SJCRH30 (cell line): ENCODE measurements around the gene IZUMO4. TPM values are rescaled to one million over a fixed set of nuclear protein-coding genes. Genes with fewer than 3 reads are reported as not detected.
A peak's percentile ranks its signal among the peaks of the same experiment; 100 is the strongest.
"Not testable (repeated sequence)": the region's sequence is repeated elsewhere in the genome, so short reads cannot be mapped to it uniquely, and the experiment has no call there.

Experiments
- DNase-seq, 2 experiments: peaks; one replicate each; pipeline ENCODE4 v3.0.0-alpha.2; 2015 to 2020
- H3K27ac ChIP-seq: fragments of 250-450 bp; sonication (Bioruptor Pico); 2 replicates; pipeline ENCODE4 v1.5.1; 2020; ENCODE audit warnings: mild to moderate bottlenecking, moderate library complexity
- H3K27me3 ChIP-seq: fragments of 250-450 bp; sonication (Bioruptor Pico); 2 replicates; pipeline ENCODE4 v1.5.1; 2020; ENCODE audit warnings: mild to moderate bottlenecking, moderate library complexity
- H3K36me3 ChIP-seq: fragments of 250-450 bp; sonication (Bioruptor Pico); 2 replicates; pipeline ENCODE4 v1.5.1; 2020; ENCODE audit warnings: mild to moderate bottlenecking, moderate library complexity
- H3K4me1 ChIP-seq: fragments of 250-450 bp; sonication (Bioruptor Pico); 2 replicates; pipeline ENCODE4 v1.5.1; 2020; ENCODE audit warnings: mild to moderate bottlenecking, moderate library complexity
- H3K4me3 ChIP-seq: fragments of 250-450 bp; sonication (Bioruptor Pico); 2 replicates; pipeline ENCODE4 v1.5.1; 2020; ENCODE audit warnings: mild to moderate bottlenecking, moderate library complexity
- H3K9me3 ChIP-seq: fragments of 250-450 bp; sonication (Bioruptor Pico); replicated peaks from 2 replicates; pipeline ENCODE4 v1.5.1; 2020; ENCODE audit warnings: mild to moderate bottlenecking, moderate library complexity
- total RNA-seq: library from RNA; depleted of rRNA; stranded (reverse); fragments of >200 nt; shearing (Covaris generic); gene quantifications from 2 replicates; pipeline ENCODE4 v1.2.3, GENCODE V29; 2014

IZUMO4 gene
- total RNA-seq, 1 experiment from 2014 or later = 0.38 TPM

DNA sequence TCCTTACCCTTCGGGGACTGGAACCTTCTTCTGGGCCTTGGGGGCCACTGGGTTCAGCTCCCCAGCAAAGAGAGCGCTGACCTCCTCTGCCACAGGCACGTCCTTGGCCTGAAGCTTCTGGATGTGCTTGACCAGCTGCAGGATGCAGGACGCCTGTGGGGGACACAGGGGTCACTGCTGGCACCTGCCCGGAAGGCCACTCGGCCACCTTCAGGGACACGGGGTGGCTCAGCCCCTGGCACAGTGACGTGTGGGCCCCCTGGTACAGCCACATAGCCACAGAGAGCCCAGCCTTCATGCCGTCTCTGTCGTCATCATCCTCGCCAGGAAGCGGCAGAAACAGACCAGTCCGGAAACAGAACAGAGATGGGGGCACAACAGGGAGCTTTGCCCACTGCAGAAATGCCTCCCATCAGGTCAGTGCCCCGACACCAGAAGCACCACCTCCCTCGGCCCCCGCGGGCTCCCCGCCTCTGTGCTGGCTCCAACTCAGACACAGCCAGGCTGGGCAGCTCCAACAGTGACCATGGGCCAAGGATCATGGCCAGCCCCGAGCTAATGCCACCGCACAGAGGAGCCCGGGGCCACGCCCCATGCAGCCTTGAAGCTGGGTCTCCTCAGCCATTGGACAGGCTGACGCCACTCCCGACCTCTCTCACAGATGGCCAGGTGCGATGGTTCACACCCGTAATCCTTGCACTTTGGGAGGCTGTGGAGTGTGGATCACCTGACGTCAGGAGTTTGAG lies 20.7 kb downstream of the IZUMO4 start:
- no peak for DNase-seq
- Histone ChIP-seq H3K27me3 (no peaks in the 10 kb centered on the region), H3K4me1 (no peaks in the 10 kb centered on the region), H3K4me3 (no peak overlapping the region), H3K9me3 (no peaks in the 10 kb centered on the region), H3K36me3 (peaks cover 70% of the 10 kb centered on the region), H3K27ac (no peak overlapping the region)

DNA sequence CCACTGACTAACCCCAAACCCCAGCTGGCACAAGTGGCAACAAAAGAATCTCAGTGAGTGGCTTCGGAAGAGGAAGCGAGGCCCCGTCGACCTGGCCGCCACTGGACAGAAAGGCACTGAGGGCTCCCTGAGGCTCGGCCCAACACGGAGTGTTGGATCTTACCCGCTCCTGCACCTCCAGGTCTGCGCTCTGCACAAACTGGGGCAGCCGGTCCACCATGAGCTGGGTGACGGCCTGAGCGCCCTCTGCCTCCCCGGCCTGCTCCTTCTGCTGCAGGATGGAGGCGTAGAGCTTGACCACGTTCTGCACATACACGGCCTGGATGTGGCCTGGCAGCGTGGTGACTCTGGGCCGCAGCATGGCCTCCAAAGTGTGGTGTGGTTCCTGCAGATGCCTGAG lies 21.7 kb downstream of the IZUMO4 start:
- Histone ChIP-seq H3K4me3 (no peak overlapping the region), H3K36me3 (peaks cover 73% of the 10 kb centered on the region), H3K27ac (no peak overlapping the region), H3K4me1 (no peaks in the 10 kb centered on the region), H3K9me3 (no peaks in the 10 kb centered on the region), H3K27me3 (no peaks in the 10 kb centered on the region)
- no peak for DNase-seq

DNA sequence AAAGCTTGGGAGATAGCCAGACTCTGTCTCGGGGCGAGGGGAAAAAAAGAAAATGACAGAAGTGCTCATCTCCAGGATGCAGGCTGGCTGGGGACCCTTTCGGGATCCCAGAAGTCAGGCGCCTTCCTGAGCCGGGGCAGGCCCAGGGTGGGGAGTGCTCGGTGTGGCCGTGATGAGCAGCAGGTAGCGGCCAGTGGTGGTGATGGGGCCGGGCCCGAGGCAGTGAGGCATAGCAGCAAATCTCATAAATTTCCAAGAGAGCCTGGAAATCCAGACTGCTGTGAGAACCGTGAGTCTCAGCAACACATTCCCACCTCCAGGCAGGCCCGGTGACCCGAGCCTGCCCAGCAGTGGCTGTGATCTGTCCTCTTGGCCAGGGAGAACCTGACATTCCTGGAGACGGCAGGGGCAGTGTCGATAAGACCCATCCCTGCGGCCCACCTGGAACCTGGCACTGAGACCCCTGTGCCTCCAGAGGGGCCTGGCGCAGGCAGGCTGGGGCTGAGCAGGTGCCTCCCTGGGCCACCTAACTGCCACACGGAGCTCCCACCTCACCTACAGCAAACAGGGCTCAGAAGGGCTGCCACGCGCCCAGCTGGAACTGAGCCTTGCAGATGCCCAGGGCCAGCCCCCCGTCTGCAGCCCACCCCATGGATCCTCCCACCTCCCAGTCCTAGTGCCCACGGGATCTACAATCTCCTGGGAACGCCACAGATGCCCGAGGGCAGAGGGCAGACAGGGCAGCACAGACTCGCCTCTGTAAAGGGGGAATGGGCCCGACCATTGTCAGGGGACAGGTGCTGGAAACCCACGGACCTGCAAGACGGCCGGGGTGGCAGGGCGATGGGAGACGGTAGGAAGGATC lies 23.4 kb downstream of the IZUMO4 start:
- no peaks in the 10 kb centered on the region for H3K27me3 ChIP-seq
- H3K9me3 ChIP-seq = no peaks in the 10 kb centered on the region
- no peak overlapping the region for H3K4me3 ChIP-seq
- no peak for DNase-seq
- peaks cover 70% of the 10 kb centered on the region for H3K36me3 ChIP-seq
- no peak overlapping the region for H3K27ac ChIP-seq
- H3K4me1 ChIP-seq = no peaks in the 10 kb centered on the region

DNA sequence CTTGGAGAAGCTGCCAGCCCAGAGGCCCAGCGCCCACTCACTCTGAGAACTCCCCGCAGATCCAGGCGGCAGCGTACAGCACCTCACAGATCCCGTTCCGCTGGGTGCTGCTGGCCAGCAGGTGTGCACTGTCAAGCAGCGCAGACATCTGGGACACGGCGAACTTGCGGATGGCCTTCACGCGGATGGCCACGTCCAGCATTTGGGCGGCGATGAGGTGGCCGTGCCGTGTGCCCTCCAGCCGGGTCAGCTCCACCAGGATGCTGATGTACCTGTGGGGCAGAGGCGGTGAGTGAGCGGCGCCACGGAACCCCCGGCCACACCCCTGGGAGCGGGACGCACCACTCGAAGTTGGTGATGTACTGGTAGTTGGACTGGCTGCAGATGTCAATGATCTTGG lies 24.1 kb downstream of the IZUMO4 start:
- no peak for DNase-seq
- peaks cover 67% of the 10 kb centered on the region for H3K36me3 ChIP-seq
- no peaks in the 10 kb centered on the region for H3K9me3 ChIP-seq
- H3K4me1 ChIP-seq = no peaks in the 10 kb centered on the region
- H3K27ac ChIP-seq = no peak overlapping the region
- H3K4me3 ChIP-seq = no peak overlapping the region
- no peaks in the 10 kb centered on the region for H3K27me3 ChIP-seq

DNA sequence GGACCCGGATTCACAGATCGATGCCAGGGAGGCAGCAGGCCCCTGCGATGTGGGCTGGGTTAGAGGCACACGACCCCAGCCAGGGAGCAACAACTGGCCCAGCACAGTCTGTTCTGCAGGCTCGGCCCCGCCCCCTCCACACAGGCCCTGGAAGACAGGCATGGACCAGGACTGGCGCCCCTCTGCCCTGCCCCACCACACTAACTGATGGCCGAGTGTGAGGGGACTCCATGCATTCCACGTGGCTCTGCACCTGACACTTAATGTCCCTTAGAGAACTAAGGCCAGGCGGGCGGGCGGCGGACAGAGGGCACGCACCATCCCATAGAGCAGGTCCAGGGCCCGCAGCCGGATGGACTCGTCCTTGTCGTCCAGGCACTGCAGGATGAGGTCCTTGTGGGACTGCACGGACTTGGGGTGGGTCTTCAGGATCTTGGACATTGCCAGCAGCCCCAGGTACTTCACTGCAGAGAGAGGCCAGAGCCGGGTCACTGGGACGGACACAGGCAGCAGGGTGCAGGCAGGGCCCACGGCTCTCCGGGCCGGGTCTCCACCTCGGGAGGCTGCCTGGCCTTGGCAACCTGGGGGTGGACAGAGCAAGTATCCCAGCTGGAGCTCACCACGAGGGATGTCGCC lies 24.8 kb downstream of the IZUMO4 start:
- H3K4me3 ChIP-seq = no peak overlapping the region
- no peaks in the 10 kb centered on the region for H3K9me3 ChIP-seq
- H3K36me3 ChIP-seq = peaks cover 65% of the 10 kb centered on the region
- DNase-seq = no peak
- no peak overlapping the region for H3K27ac ChIP-seq
- no peaks in the 10 kb centered on the region for H3K4me1 ChIP-seq
- H3K27me3 ChIP-seq = no peaks in the 10 kb centered on the region

DNA sequence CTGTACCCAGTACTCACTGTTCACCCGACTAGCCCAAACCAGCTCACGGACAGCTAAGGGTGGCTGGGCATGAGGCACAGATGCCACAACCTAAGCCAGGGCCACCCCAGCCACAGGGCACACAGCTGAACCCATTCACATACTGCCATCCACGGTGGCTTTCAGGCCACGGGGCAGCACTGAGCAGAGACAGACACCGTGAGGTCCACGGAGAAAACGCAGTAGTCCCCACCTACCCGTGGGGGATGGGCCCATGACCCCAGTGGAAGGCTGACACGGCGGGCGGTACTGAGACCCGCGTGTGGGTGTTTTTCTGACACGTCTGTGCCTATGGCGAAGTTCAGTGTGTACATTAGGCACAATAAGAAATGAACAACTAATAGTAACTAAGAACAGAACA lies 25.5 kb downstream of the IZUMO4 start:
- H3K9me3 ChIP-seq = no peaks in the 10 kb centered on the region
- H3K4me3 ChIP-seq = no peak overlapping the region
- H3K27me3 ChIP-seq = no peaks in the 10 kb centered on the region
- H3K4me1 ChIP-seq = no peaks in the 10 kb centered on the region
- H3K27ac ChIP-seq = no peak overlapping the region
- no peak for DNase-seq
- peaks cover 66% of the 10 kb centered on the region for H3K36me3 ChIP-seq

DNA sequence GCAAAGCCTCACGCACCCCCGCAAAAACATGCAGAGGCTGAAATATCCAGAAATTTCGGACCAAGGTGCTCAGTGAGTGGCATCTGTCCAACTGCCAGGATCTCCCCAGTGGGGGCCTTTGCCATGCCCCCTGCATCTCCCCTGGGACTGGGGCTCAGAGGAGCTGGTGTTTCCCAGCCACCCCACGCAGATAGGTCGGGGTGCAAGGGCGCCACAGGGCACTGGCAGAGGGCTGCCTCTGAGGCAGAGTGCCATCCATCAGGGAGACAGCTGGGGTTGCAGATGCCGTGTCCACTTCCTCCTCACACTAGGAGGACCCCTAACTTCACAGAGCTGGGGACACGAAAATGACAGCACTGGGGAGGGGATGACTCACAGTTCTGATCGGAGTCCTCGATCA lies 26.3 kb downstream of the IZUMO4 start:
- Histone ChIP-seq H3K9me3 (no peaks in the 10 kb centered on the region), H3K4me1 (no peaks in the 10 kb centered on the region), H3K27me3 (no peaks in the 10 kb centered on the region), H3K4me3 (no peak overlapping the region), H3K36me3 (peaks cover 61% of the 10 kb centered on the region), H3K27ac (no peak overlapping the region)
- no peak for DNase-seq

DNA sequence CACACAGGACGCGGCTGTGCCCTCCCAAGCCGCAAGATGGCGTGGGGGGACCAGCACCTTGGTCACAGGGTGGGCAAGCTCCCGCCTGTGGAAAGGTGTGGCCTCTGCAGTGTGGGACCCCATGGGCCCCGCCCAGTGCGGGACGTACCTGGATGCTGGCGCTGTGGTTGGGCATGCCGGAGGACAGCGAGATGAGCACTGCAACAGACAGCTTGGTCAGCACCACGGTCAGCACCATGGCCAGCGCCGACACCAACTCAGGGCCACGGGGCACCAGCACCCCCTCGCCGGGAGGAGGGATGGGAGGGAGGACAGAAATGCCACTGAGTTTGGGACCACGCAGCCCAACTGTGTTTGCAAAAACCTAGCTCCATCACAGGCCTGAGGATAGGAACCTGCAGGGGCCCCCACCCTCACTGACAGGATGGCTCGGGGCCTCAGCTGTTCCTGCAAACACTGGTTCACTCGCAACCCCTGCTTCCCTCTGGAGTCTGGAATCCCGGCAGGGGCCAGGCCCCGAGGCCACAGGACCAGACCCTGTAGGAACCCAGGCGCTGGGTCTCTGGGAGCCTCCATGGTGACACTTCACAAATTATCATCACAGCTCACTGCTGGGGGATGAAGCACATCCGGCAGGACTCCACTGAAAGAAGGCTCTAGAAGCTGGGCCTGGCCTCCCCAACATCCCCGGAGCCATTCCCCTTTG lies 27.1 kb downstream of the IZUMO4 start:
- H3K9me3 ChIP-seq = no peaks in the 10 kb centered on the region
- H3K27ac ChIP-seq = no peak overlapping the region
- H3K27me3 ChIP-seq = no peaks in the 10 kb centered on the region
- no peak overlapping the region for H3K4me3 ChIP-seq
- no peaks in the 10 kb centered on the region for H3K4me1 ChIP-seq
- DNase-seq = peak; percentile 41 to 52
- H3K36me3 ChIP-seq = peaks cover 53% of the 10 kb centered on the region

DNA sequence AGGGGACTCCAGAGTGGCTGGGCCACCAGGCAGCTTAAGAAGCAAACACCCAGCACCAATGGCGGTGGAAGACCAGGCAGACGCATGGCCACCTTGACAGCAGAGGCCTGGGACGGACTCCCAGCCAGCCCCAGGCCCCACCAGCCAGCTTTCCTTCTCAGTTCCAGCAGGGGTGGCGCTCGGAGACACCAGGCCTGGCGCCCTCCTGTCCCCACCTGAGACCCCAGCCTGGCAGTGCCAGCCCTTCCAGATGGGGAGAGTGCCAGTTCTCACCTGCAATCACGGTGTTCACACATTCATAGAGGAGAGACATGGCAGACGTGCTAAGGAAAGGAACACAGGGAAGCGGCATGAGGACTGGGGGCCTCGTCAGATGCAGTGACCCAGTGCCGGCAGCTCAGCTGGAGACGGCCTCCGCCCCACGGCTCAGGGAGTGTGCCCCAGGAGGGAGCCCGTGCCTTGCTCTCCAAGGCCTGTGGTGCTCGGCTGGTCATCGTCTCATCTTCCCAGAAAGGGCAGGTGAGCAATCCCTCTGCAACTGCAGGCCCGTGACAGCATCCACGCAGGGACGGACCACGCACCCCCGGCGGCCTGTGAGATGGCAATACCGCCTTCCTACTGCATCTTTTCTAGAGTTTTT lies 30.3 kb downstream of the IZUMO4 start:
- H3K36me3 ChIP-seq = peaks cover 47% of the 10 kb centered on the region
- H3K4me3 ChIP-seq = no peak overlapping the region
- H3K4me1 ChIP-seq = no peaks in the 10 kb centered on the region
- no peak overlapping the region for H3K27ac ChIP-seq
- no peaks in the 10 kb centered on the region for H3K27me3 ChIP-seq
- DNase-seq = no peak
- H3K9me3 ChIP-seq = no peaks in the 10 kb centered on the region

DNA sequence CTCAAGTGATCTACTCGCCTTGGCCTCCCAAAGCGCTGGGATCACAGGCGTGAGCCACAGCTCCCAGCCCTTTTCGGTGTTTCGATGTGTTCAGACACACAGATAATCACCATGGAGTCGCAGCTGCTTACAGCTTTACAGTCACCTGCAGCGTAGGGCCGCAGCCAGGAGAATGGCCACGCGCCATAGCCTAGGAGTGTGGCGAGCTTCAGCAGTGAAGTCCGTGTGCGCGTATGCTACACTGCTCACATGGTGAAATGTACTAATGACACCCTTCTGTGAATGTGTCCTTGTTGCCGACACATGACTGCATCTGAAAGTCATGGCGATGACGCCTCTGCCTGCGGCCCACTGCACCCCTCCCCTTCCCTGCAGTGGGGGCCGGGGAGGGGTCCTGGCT lies 31.0 kb downstream of the IZUMO4 start:
- H3K4me1 ChIP-seq = no peaks in the 10 kb centered on the region
- no peak for DNase-seq
- H3K27ac ChIP-seq = no peak overlapping the region
- H3K36me3 ChIP-seq = peaks cover 50% of the 10 kb centered on the region
- H3K27me3 ChIP-seq = no peaks in the 10 kb centered on the region
- no peaks in the 10 kb centered on the region for H3K9me3 ChIP-seq
- H3K4me3 ChIP-seq = no peak overlapping the region

DNA sequence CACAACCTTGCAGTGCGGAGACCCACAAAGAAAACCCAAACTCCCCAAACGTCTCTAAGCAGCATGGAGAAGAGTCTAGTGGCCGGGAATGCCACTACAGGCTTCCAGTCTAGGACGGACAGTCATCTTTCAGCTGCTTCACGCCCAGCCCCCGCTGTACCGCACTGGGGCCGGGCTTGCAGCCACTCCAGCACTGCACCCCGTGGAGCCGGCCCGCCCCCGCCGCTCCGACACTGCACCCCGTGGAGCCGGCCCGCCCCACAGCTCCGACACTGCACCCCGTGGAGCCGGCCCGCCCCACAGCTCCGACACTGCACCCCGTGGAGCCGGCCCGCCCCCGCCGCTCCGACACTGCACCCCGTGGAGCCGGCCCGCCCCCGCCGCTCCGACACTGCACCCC lies 31.5 kb downstream of the IZUMO4 start:
- not testable (repeated sequence) for H3K4me3 ChIP-seq, H3K4me1 ChIP-seq, H3K27ac ChIP-seq, H3K9me3 ChIP-seq, DNase-seq, H3K27me3 ChIP-seq
- peaks cover 50% of the 10 kb centered on the region for H3K36me3 ChIP-seq

DNA sequence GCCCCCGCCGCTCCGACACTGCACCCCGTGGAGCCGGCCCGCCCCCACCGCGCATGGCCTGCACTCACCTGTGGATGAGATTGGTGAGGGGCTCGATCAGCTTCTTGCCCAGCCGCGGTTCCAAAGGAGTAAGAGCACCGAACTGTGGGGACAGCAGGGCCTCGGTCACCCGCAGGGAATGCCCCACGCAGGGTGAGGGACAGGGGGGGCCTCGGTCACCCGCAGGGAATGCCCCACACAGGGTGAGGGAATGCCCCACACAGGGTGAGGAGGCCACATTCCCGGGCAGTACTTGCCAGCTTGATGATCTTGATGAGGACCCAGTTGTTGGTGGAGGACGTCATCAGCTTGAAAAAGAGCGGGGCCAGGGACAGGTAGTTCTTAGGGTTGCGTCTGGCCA lies 32.3 kb downstream of the IZUMO4 start:
- H3K9me3 ChIP-seq = no peaks in the 10 kb centered on the region
- no peak overlapping the region for H3K27ac ChIP-seq
- no peak for DNase-seq
- H3K4me1 ChIP-seq = no peaks in the 10 kb centered on the region
- H3K4me3 ChIP-seq = no peak overlapping the region
- no peaks in the 10 kb centered on the region for H3K27me3 ChIP-seq
- H3K36me3 ChIP-seq = peaks cover 49% of the 10 kb centered on the region

DNA sequence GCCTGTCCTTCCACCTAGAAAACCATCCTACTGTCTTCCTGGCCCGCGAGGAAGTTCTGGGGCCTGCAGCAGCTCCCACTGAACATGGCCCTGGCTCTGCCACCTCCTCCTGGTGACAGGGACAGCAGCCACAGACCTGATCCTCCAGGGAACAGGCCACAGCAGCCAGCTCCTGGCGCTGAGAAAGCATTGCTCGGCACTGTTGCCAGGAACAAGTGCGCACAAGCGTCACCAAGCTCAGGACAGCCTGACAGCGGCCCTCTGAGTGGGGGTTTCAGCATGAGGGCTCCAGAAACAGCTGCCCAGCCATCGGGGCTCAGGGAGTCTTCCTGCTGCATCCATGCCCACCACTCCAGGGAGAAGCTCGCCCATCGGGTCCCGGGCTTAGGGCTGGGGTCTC lies 32.8 kb downstream of the IZUMO4 start:
- H3K36me3 ChIP-seq = peaks cover 47% of the 10 kb centered on the region
- no peaks in the 10 kb centered on the region for H3K9me3 ChIP-seq
- no peak for DNase-seq
- H3K4me3 ChIP-seq = no peak overlapping the region
- H3K4me1 ChIP-seq = no peaks in the 10 kb centered on the region
- no peaks in the 10 kb centered on the region for H3K27me3 ChIP-seq
- no peak overlapping the region for H3K27ac ChIP-seq
